HTERT RPE-1 (cell line): Measurements from ENCODE around the gene ZFP82.

ENCODE experiments used
- in situ Hi-C: fragments of 300-500 bp; cut with MboI; formaldehyde crosslinking; loops from 4 replicates; pipeline ENCODE4 v1.14.3; 2020; ENCODE audit warnings: low sequenced_read_pairs

Gene ZFP82

DNA sequence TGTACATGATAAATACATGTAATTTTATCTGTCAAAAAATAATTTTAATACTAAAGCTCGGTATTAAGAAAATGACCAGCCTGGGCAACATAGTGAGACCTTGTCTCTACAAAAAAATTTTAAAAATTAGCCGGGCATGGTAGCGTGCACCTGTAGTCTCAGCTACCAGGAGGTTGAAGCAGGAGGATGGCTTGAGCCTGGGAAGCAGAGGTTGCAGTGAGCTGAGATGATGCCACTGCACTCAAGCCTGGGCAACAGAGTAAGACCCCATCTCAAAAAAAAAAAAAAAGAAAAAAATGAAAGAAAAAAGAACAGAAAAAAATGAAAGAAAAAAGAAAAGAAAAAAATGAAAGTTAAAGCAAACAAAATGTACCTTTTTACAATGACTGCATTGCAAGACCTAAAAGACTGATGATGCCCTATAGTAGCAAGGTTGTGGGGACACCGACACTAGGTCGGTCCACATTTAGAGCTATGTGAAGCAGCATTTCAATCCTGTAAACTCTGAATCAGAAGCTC lies 44.7 kb downstream of the ZFP82 start:
- in situ Hi-C loops = no loop called here

DNA sequence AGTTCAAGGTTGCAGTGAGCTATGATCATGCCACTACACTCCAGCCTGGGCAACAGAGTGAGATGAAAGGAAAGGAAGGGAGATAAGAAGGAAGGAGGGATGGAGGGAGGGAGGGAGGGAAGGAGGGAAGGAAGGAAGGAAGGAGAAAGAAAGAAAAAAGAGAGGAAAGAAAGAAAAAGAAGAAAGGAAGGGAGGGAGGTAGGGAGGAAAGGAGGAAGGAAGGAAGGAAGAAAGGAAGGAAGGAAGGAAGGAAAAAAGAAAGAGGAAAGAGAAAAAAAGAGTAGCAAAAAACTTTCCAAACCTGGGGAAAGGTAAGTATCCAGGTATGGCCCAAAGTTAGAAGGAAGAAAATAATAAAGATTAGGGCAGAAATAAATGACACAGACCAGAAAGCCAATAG lies 46.6 kb downstream of the ZFP82 start:
- in situ Hi-C loops = no loop called here

DNA sequence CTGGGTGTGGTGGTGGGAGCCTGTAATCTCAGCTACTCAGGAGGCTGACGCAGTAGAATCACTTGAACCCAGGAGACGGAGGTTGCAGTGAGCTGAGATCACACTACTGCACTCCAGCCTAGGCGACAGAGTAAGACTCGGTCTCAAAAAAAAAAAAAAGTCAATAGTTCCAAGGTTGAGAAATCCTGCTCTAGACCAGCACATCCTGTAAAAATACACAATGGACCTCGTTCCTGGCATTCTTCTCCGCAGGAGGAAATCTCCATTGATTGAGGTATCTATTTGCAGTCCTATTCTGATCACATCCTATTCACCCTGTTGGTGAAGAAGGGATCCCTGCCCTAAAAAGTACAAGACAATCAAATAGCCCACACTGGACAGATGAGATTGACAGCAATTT lies 54.6 kb downstream of the ZFP82 start:
- in situ Hi-C loops = no loop called here
